Right cardiac atrium (tissue), 5 donors: Measurements from ENCODE around the gene RNF149. TPM values are rescaled to one million over a fixed set of nuclear protein-coding genes. Genes with fewer than 3 reads are reported as not detected.
"Not testable (repeated sequence)": the region's sequence is repeated elsewhere in the genome, so short reads cannot be mapped to it uniquely, and the experiment has no call there.

Experiments
- ATAC-seq, 2 donors: fragments of 200-7000 bp; cut with Tn5 transposase; one replicate each; pipeline versions ENCODE4 v1.8.0 to v1.9.1; 2020; ENCODE audit warnings: moderate library complexity in 2 of 2, mild to moderate bottlenecking in 1 of 2
- DNase-seq, 3 donors: peaks; one replicate each; pipeline ENCODE4 v3.0.0-alpha.2; 2020
- H3K27ac ChIP-seq: one replicate; pipeline ENCODE4 v1.5.1; 2013; ENCODE audit warnings: mild to moderate bottlenecking, low read length, control low read depth, moderate library complexity
- H3K27me3 ChIP-seq: one replicate; pipeline ENCODE4 v1.6.1; 2013; ENCODE audit not compliant: control insufficient read depth, insufficient read depth
- H3K4me1 ChIP-seq: one replicate; pipeline ENCODE4 v1.6.1; 2013; ENCODE audit warnings: low read length; ENCODE audit not compliant: control insufficient read depth, insufficient read depth
- H3K4me3 ChIP-seq: one replicate; pipeline ENCODE4 v1.5.1; 2013; ENCODE audit warnings: low read length, control low read depth
- H3K9me3 ChIP-seq: one replicate; pipeline ENCODE4 v1.6.1; 2013; ENCODE audit warnings: low read length; ENCODE audit not compliant: control insufficient read depth
- WGBS: extraction: QIAGEN DNeasy Blood & Tissue Kit; methylation state at CpG from one replicate; pipeline ENCODE4 v1.1.7; 2013; 5-methylcytosine and 5-hydroxymethylcytosine counted together
- intact Hi-C, 4 donors: fragments of 100-400 bp; cut with DNase I; formaldehyde crosslinking; loops; one replicate each; pipeline versions ENCODE4 v1.11.0 to v1.14.0; 2022 to 2023
- long read RNA-seq, 4 donors: library from polyadenylated mRNA; unstranded; transcript quantifications; one replicate each; pipeline ENCODE4 v2.0.0, GENCODE V29; 2020 to 2021
- polyA plus RNA-seq: library from polyadenylated mRNA; stranded (reverse); fragments of 200-250 nt; gene quantifications from one replicate; pipeline ENCODE4 v1.2.3, GENCODE V29; 2013
- total RNA-seq, 4 donors: library from RNA; stranded (reverse); fragmentation: NEBNext Ultra II Directional; extraction: Animal tissue kit (Norgen Biotek cat#: 25700); gene quantifications; one replicate each; pipeline ENCODE4 v1.2.1, GENCODE V29; 2021
- donor health status: healthy with polysubstance abuse.
- donor health status: DM: no; HTN: yes; CAD: no.
- donor health status: DM: no; HTN: no; CAD: no.
- donor health status: DM: no; HTN: yes; CAD: no; lungs with severe emphysema.
- donor health status: DM: yes; HTN: yes; CAD: no.

RNF149 gene, protein sequence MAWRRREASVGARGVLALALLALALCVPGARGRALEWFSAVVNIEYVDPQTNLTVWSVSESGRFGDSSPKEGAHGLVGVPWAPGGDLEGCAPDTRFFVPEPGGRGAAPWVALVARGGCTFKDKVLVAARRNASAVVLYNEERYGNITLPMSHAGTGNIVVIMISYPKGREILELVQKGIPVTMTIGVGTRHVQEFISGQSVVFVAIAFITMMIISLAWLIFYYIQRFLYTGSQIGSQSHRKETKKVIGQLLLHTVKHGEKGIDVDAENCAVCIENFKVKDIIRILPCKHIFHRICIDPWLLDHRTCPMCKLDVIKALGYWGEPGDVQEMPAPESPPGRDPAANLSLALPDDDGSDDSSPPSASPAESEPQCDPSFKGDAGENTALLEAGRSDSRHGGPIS
- total RNA-seq: 10 to 100 TPM; 18.0 to 40.6 (median 23.2) TPM
- polyA plus RNA-seq: 22.7 TPM
- long read RNA-seq, donor 1, transcript RNF149-201 (7 exons, 2,458 nt): major isoform, 65 of 77 reads
- long read RNA-seq, donor 1, partial matches to known transcripts: 5 of 77 reads
- long read RNA-seq, donor 1, other reads (novel, unspliced or antisense): 5 of 77 reads
- long read RNA-seq, donor 2, transcript RNF149-201 (7 exons, 2,458 nt): major isoform, 13 of 15 reads
- long read RNA-seq, donor 2, partial matches to known transcripts: 1 of 15 reads
- long read RNA-seq, donor 2, other reads (novel, unspliced or antisense): 1 of 15 reads
- long read RNA-seq, donor 3, transcript RNF149-201 (7 exons, 2,458 nt): major isoform, 240 of 269 reads
- long read RNA-seq, donor 3, partial matches to known transcripts: 12 of 269 reads
- long read RNA-seq, donor 3, other reads (novel, unspliced or antisense): 16 of 269 reads
- long read RNA-seq, donor 4, transcript RNF149-201 (7 exons, 2,458 nt): major isoform, 32 of 37 reads
- long read RNA-seq, donor 4, partial matches to known transcripts: 1 of 37 reads
- long read RNA-seq, donor 4, other reads (novel, unspliced or antisense): 4 of 37 reads

- ATAC-seq: peak; percentile 96 to 97
- intact Hi-C loops: no loop called here
- DNase-seq: peak; percentile 95 to 98 (median 98)
- Histone ChIP-seq H3K9me3 (no peaks in the 10 kb centered on the region), H3K27me3 (no peaks in the 10 kb centered on the region), H3K4me1 (peaks cover 13% of the 10 kb centered on the region), H3K27ac (peak within 1 kb of the TSS; percentile 71), H3K4me3 (peak within 1 kb of the TSS; percentile 70)
- WGBS: 4% methylated on average over 76 of the region's 76 CpGs
These were observed at the start of gene RNF149 for GRCh38 chr2:101308432-101309210. TSS of gene RNF149 (minus strand) at chr2:101308701. CDS start at chr2:101308588, 113 bp downstream.

DNA sequence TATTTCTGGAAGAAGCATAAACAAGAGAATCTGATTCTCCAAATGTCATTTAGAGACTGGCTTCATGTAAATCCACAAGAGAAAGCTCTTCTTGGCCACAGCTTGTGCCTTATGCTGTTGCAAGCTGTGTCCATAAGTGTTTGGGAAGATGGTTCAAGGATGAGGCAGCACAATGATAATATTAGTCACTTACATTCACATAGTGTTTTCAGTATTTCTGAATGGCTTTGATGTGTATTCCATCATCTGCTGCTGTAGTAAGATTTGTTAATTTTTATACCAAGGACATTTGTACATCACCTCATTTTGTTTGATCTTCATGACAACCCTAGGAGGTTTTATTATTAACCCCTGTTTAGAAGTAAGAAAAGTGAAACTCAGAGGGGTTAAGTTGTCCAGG lies 48.9 kb upstream of the RNF149 start:
- H3K4me1 ChIP-seq: no peaks in the 10 kb centered on the region
- no peak for DNase-seq
- H3K27ac ChIP-seq: no peak overlapping the region
- no peak for ATAC-seq
- no peaks in the 10 kb centered on the region for H3K9me3 ChIP-seq
- intact Hi-C loops: no loop called here
- H3K27me3 ChIP-seq: no peaks in the 10 kb centered on the region
- no peak overlapping the region for H3K4me3 ChIP-seq

- Histone ChIP-seq H3K27me3 (no peaks in the 10 kb centered on the region), H3K4me3 (no peak overlapping the region), H3K9me3 (no peaks in the 10 kb centered on the region), H3K4me1 (no peaks in the 10 kb centered on the region), H3K27ac (no peak overlapping the region)
- intact Hi-C loops: no loop called here
- WGBS: 59% methylated on average over 2 of the region's 2 CpGs
- DNase-seq: no peak
- no peak for ATAC-seq
These were observed 48.0 kb upstream of the RNF149 start for GRCh38 chr2:101356521-101356920.

DNA sequence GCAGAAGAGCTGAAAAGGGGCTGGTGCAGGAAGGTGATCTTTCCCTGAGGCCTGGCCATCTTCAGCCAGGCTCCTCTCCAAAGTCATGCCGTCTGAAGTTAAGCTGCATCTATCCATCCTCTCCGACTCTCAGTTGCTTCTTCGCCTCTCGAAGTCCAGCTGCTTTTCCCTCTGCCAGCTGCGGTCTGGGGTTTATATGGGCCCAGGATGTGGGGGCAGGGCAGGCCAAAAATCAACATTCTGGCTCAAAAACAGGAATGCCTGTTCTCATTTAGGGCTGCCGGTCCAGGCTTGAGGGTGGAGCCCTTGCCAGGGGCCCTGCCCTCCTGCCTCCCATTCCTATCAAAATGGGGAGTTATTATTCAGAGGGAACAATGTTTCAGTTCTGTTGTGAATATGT lies 47.6 kb upstream of the RNF149 start:
- no peaks in the 10 kb centered on the region for H3K4me1 ChIP-seq
- DNase-seq (no peak), ATAC-seq (no peak)
- no peak overlapping the region for H3K4me3 ChIP-seq
- no peaks in the 10 kb centered on the region for H3K27me3 ChIP-seq
- no peaks in the 10 kb centered on the region for H3K9me3 ChIP-seq
- 78% methylated on average over 6 of the region's 6 CpGs for WGBS
- intact Hi-C loops: no loop called here
- H3K27ac ChIP-seq: no peak overlapping the region

DNA sequence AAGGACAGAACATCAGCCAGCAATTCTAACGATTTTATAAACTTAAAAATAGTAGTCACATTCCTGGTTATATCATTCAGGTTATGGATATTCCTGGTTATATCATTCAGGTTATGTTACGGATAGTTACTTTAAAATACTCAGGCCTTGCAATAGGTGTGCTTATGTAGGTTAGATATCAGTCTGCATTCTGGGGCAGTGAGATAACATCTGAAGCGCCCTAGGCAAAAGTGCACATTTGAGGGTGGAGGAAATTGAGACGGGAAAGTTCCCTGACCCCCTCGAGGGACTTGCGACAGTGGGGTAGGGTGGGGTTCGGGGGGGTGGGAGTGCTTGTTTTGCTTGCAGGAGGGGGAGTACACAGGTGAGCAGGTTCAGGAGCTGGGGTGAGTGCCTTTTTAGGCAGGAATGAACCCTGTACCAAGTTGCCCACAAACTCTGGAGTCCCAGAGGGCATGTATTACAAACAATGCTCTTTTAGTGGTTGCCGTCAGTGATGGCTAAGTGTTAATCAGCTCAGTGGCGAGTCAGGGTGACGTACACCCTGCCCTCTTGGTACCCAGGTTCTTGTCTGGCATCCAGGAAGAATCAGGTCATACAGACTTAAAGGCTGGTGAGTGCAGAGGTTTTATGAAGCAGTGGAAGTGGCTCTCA lies 47.0 kb upstream of the RNF149 start:
- Histone ChIP-seq H3K4me3 (no peak overlapping the region), H3K9me3 (no peaks in the 10 kb centered on the region), H3K27ac (no peak overlapping the region), H3K4me1 (no peaks in the 10 kb centered on the region), H3K27me3 (no peaks in the 10 kb centered on the region)
- DNase-seq (no peak), ATAC-seq (no peak)
- 84% methylated on average over 10 of the region's 10 CpGs for WGBS
- intact Hi-C loops: no loop called here

DNA sequence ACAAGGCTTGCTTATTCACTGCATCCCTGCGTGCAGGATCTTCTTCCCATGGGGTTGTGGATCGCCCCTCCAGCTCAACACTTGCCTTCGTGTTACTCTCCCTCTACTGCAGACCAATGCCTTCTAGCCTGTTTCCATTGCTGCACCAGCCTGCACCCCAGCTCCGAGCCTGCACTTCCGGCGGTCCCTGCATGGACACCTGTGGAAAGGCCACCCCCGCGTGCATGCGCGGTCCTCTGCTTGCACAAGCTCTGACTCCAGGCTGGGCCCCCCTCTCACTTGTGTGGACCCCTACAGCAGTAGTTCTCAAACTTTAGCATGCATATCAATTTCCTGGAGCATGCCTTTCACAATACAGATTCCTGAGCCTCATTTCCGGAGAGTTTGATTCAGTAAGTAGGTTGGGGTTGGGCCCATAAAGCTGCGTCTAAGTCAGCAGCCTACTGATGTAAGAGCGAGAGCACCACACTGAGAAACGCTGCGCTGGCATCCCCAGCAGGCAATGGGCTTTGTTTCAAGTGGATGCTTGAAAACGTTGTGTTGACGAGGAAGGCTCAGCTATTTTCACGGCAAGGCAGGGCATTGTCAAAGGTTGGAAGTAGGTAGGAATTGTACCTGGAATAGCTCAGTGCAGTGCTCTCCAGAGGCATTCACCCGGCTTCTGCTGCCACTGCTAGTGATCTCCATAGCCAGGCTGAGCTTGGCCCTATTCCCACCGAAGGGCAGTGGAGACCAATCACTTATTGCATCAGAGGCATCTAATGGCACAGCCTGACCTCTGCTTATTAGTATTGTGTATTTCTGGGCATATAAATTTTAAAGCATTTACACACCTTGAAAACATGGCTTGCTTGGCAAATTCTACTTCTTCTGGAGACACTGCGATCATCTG lies 46.2 kb upstream of the RNF149 start:
- Histone ChIP-seq H3K4me3 (no peak overlapping the region), H3K27ac (no peak overlapping the region), H3K4me1 (no peaks in the 10 kb centered on the region), H3K9me3 (no peaks in the 10 kb centered on the region), H3K27me3 (no peaks in the 10 kb centered on the region)
- ATAC-seq (no peak), DNase-seq (no peak)
- intact Hi-C loops: no loop called here
- WGBS: 88% methylated on average over 21 of the region's 21 CpGs

- intact Hi-C loops, ATAC-seq: not testable (repeated sequence)
- WGBS: 90% methylated on average over 4 of the region's 4 CpGs
These were observed 44.1 kb upstream of the RNF149 start for GRCh38 chr2:101352631-101353030.

GRCh38 chr2:101351207-101351606 lies 42.7 kb upstream of the RNF149 start:
- 84% methylated on average over 7 of the region's 7 CpGs for WGBS
- H3K27me3 ChIP-seq: no peaks in the 10 kb centered on the region
- H3K27ac ChIP-seq: no peak overlapping the region

More at GRCh38 chr2:101352631-101353030, 44.1 kb upstream of the RNF149 start:
- not testable (repeated sequence) for H3K4me3 ChIP-seq, H3K4me1 ChIP-seq, DNase-seq, H3K27me3 ChIP-seq, H3K27ac ChIP-seq, H3K9me3 ChIP-seq

GRCh38 chr2:101349893-101350662 lies 41.6 kb upstream of the RNF149 start:
- Histone ChIP-seq H3K27me3 (no peaks in the 10 kb centered on the region), H3K9me3 (no peaks in the 10 kb centered on the region), H3K4me1 (no peaks in the 10 kb centered on the region), H3K27ac (no peak overlapping the region), H3K4me3 (no peak overlapping the region)
- no peak for DNase-seq
- intact Hi-C loops: loop anchor here in 1 of 4 donors (10.0 kb wide), 1 partner anchor 485 kb away; no protein-coding TSS in a partner anchor
- 68% methylated on average over 7 of the region's 7 CpGs for WGBS
- no peak for ATAC-seq

More at GRCh38 chr2:101351207-101351606, 42.7 kb upstream of the RNF149 start:
- Histone ChIP-seq H3K9me3 (no peaks in the 10 kb centered on the region), H3K4me3 (no peak overlapping the region), H3K4me1 (no peaks in the 10 kb centered on the region)
- no peak for DNase-seq
- intact Hi-C loops: no loop called here
- no peak for ATAC-seq
